Measurements from ENCODE around the gene BLOC1S6. TPM values are rescaled to one million over a fixed set of nuclear protein-coding genes. Genes with fewer than 3 reads are reported as not detected.

The BLOC1S6 gene
- total and polyA plus RNA-seq, 2 of the 13 experiments (the other 11 are each of a cell fraction or from before 2014, with no cell fraction given): 11.8 to 44.3 TPM

DNA sequence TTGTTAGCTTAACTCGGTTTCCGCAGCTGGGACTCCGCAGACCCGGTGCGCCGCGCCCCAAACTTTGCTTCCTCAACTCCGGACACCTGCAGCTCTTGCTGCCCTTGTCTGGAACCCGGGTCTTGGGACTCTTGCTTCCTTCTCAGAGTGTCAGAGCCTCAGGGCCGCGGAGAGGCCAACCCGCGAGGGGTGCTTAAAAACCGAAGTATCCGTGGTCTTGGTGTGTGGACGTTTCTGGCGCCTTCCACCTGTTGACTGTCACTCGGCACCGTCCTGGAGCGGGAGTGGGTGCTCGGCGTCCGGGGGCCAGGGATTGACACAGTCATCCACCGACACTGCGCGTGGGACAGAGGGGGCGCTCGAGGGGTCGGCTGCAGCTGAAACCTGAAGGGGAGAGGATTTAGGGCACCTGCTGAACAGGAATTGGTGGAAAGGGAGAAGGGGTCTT lies 48.0 kb downstream of the BLOC1S6 start (continued):
- TF ChIP-seq, protein P1, sequence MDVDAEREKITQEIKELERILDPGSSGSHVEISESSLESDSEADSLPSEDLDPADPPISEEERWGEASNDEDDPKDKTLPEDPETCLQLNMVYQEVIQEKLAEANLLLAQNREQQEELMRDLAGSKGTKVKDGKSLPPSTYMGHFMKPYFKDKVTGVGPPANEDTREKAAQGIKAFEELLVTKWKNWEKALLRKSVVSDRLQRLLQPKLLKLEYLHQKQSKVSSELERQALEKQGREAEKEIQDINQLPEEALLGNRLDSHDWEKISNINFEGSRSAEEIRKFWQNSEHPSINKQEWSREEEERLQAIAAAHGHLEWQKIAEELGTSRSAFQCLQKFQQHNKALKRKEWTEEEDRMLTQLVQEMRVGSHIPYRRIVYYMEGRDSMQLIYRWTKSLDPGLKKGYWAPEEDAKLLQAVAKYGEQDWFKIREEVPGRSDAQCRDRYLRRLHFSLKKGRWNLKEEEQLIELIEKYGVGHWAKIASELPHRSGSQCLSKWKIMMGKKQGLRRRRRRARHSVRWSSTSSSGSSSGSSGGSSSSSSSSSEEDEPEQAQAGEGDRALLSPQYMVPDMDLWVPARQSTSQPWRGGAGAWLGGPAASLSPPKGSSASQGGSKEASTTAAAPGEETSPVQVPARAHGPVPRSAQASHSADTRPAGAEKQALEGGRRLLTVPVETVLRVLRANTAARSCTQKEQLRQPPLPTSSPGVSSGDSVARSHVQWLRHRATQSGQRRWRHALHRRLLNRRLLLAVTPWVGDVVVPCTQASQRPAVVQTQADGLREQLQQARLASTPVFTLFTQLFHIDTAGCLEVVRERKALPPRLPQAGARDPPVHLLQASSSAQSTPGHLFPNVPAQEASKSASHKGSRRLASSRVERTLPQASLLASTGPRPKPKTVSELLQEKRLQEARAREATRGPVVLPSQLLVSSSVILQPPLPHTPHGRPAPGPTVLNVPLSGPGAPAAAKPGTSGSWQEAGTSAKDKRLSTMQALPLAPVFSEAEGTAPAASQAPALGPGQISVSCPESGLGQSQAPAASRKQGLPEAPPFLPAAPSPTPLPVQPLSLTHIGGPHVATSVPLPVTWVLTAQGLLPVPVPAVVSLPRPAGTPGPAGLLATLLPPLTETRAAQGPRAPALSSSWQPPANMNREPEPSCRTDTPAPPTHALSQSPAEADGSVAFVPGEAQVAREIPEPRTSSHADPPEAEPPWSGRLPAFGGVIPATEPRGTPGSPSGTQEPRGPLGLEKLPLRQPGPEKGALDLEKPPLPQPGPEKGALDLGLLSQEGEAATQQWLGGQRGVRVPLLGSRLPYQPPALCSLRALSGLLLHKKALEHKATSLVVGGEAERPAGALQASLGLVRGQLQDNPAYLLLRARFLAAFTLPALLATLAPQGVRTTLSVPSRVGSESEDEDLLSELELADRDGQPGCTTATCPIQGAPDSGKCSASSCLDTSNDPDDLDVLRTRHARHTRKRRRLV (CRISPR knock-in tag; IDR thresholded peaks at IDR 0.05): 0 out of 2 replicates have a peak, but pooled peaks have one; percentile 43
- TF ChIP-seq ZNF766 (CRISPR knock-in tag; IDR thresholded peaks at IDR 0.05; ENCODE audit: borderline replicate concordance) (no peak), RFX3 (CRISPR knock-in tag; IDR thresholded peaks at IDR 0.05) (no peak), BORCS8-MEF2B (CRISPR knock-in tag; IDR thresholded peaks at IDR 0.05) (no peak), MTA1 (CRISPR knock-in tag; IDR thresholded peaks at IDR 0.05; ENCODE audit: borderline replicate concordance) (peak; percentile 14; the same call in 1 of the 2 replicates), ZNF460 (CRISPR knock-in tag; IDR thresholded peaks at IDR 0.05; ENCODE audit: borderline replicate concordance) (no peak), ZNF776 (CRISPR knock-in tag; IDR thresholded peaks at IDR 0.05) (0 out of 2 replicates have a peak, but pooled peaks have one; percentile 41), PAF1 (CRISPR knock-in tag; IDR thresholded peaks at IDR 0.05) (no peak), HDAC1 (CRISPR knock-in tag; IDR thresholded peaks at IDR 0.05) (peak; percentile 54), ELF3 (CRISPR knock-in tag; IDR thresholded peaks at IDR 0.05) (0 out of 2 replicates have a peak, but pooled peaks have one; percentile 1), NCOA5 (CRISPR knock-in tag; IDR thresholded peaks at IDR 0.05) (no peak), NONO (IDR thresholded peaks at IDR 0.05) (no peak), NONO (CRISPR knock-in tag; conservative IDR thresholded peaks at IDR 0.05) (no peak), ZNF749 (CRISPR knock-in tag; IDR thresholded peaks at IDR 0.05; ENCODE audit: borderline replicate concordance) (0 out of 2 replicates have a peak, but pooled peaks have one; percentile 13), STAG1 (CRISPR knock-in tag; IDR thresholded peaks at IDR 0.05) (peak; percentile 23)
- TF ChIP-seq, protein P2, sequence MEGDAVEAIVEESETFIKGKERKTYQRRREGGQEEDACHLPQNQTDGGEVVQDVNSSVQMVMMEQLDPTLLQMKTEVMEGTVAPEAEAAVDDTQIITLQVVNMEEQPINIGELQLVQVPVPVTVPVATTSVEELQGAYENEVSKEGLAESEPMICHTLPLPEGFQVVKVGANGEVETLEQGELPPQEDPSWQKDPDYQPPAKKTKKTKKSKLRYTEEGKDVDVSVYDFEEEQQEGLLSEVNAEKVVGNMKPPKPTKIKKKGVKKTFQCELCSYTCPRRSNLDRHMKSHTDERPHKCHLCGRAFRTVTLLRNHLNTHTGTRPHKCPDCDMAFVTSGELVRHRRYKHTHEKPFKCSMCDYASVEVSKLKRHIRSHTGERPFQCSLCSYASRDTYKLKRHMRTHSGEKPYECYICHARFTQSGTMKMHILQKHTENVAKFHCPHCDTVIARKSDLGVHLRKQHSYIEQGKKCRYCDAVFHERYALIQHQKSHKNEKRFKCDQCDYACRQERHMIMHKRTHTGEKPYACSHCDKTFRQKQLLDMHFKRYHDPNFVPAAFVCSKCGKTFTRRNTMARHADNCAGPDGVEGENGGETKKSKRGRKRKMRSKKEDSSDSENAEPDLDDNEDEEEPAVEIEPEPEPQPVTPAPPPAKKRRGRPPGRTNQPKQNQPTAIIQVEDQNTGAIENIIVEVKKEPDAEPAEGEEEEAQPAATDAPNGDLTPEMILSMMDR (CRISPR knock-in tag; IDR thresholded peaks at IDR 0.05): peak; percentile 82
- TF ChIP-seq, protein P3, sequence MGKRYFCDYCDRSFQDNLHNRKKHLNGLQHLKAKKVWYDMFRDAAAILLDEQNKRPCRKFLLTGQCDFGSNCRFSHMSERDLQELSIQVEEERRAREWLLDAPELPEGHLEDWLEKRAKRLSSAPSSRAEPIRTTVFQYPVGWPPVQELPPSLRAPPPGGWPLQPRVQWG (CRISPR knock-in tag; IDR thresholded peaks at IDR 0.05; ENCODE audit: borderline replicate concordance, low read depth): no peak
- TF ChIP-seq, protein P4, sequence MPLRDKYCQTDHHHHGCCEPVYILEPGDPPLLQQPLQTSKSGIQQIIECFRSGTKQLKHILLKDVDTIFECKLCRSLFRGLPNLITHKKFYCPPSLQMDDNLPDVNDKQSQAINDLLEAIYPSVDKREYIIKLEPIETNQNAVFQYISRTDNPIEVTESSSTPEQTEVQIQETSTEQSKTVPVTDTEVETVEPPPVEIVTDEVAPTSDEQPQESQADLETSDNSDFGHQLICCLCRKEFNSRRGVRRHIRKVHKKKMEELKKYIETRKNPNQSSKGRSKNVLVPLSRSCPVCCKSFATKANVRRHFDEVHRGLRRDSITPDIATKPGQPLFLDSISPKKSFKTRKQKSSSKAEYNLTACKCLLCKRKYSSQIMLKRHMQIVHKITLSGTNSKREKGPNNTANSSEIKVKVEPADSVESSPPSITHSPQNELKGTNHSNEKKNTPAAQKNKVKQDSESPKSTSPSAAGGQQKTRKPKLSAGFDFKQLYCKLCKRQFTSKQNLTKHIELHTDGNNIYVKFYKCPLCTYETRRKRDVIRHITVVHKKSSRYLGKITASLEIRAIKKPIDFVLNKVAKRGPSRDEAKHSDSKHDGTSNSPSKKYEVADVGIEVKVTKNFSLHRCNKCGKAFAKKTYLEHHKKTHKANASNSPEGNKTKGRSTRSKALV (CRISPR knock-in tag; IDR thresholded peaks at IDR 0.05): no peak
- TF ChIP-seq, protein P5, sequence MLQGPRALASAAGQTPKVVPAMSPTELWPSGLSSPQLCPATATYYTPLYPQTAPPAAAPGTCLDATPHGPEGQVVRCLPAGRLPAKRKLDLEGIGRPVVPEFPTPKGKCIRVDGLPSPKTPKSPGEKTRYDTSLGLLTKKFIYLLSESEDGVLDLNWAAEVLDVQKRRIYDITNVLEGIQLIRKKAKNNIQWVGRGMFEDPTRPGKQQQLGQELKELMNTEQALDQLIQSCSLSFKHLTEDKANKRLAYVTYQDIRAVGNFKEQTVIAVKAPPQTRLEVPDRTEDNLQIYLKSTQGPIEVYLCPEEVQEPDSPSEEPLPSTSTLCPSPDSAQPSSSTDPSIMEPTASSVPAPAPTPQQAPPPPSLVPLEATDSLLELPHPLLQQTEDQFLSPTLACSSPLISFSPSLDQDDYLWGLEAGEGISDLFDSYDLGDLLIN (CRISPR knock-in tag; IDR thresholded peaks at IDR 0.05; ENCODE audit: borderline replicate concordance): no peak

Data from HepG2 (cell line).